ENCODE results near the gene SKOR1. TPM values are rescaled to one million over a fixed set of nuclear protein-coding genes. Genes with fewer than 3 reads are reported as not detected.

SKOR1 gene
- total RNA-seq, 1 experiment from 2014 or later: 0.22 TPM

- peak; percentile 53; the same call in 1 of the 2 replicates for TF ChIP-seq KAT7 (CRISPR knock-in tag; IDR thresholded peaks at IDR 0.05; ENCODE audit: borderline replicate concordance)
- peak; percentile 86 for TF ChIP-seq TEAD4 (CRISPR knock-in tag; IDR thresholded peaks at IDR 0.05)
- peak; percentile 95 for TF ChIP-seq FOXP4 (CRISPR knock-in tag; IDR thresholded peaks at IDR 0.05)
- TF ChIP-seq ERG (CRISPR knock-in tag; IDR thresholded peaks at IDR 0.05): no peak
- TF ChIP-seq FOXP1 (CRISPR knock-in tag; IDR thresholded peaks at IDR 0.05; ENCODE audit: borderline replicate concordance): peak; percentile 78; the same call in 1 of the 2 replicates
- TF ChIP-seq ATF3 (CRISPR knock-in tag; conservative IDR thresholded peaks at IDR 0.05): no peak
- TF ChIP-seq GRHL2 (CRISPR knock-in tag; IDR thresholded peaks at IDR 0.05; ENCODE audit: insufficient replicate concordance, severe bottlenecking): no peak
- TF ChIP-seq GTF2I (CRISPR knock-in tag; conservative IDR thresholded peaks at IDR 0.05): no peak
- TF ChIP-seq ZNF138 (CRISPR knock-in tag; conservative IDR thresholded peaks at IDR 0.05): no peak
- TF ChIP-seq AR (CRISPR knock-in tag; IDR thresholded peaks at IDR 0.05): no peak
- no peak for TF ChIP-seq HMGA2 (CRISPR knock-in tag; IDR thresholded peaks at IDR 0.05)
- TF ChIP-seq PREB (CRISPR knock-in tag; IDR thresholded peaks at IDR 0.05; ENCODE audit: borderline replicate concordance): no peak; the same call in 1 of the 2 replicates
- TF ChIP-seq ATF2 (CRISPR knock-in tag; IDR thresholded peaks at IDR 0.05; ENCODE audit: borderline replicate concordance, low read depth): no peak
- no peak for TF ChIP-seq EMX1 (CRISPR knock-in tag; IDR thresholded peaks at IDR 0.05)
- no peak for TF ChIP-seq ZBTB43 (CRISPR knock-in tag; IDR thresholded peaks at IDR 0.05)
- peak; percentile 39; the same call in 1 of the 2 replicates for TF ChIP-seq ZNF281 (CRISPR knock-in tag; IDR thresholded peaks at IDR 0.05)
- TF ChIP-seq NR1H2 (CRISPR knock-in tag; IDR thresholded peaks at IDR 0.05): no peak
- no peak for TF ChIP-seq SOX15 (CRISPR knock-in tag; IDR thresholded peaks at IDR 0.05)
- no peak for TF ChIP-seq NR3C1 (CRISPR knock-in tag; conservative IDR thresholded peaks at IDR 0.05; ENCODE audit: low read depth)
- no peak for TF ChIP-seq CREM (CRISPR knock-in tag; IDR thresholded peaks at IDR 0.05)
- TF ChIP-seq E2F4 (CRISPR knock-in tag; IDR thresholded peaks at IDR 0.05; ENCODE audit: borderline replicate concordance, low read depth): no peak
- no peak for TF ChIP-seq ATF1 (CRISPR knock-in tag; IDR thresholded peaks at IDR 0.05)
- peak; percentile 98 for TF ChIP-seq ZNF121 (CRISPR knock-in tag; IDR thresholded peaks at IDR 0.05)
- TF ChIP-seq ELF4 (CRISPR knock-in tag; IDR thresholded peaks at IDR 0.05; ENCODE audit: low read depth): no peak
Measured at GRCh38 chr15:67820992-67821783, 4.1 kb upstream of the SKOR1 start (continued).

Data from WTC11 (cell line).